Spinal cord (tissue), 10 donors: Measurements from ENCODE around the gene TMEM175. TPM values are rescaled to one million over a fixed set of nuclear protein-coding genes. Genes with fewer than 3 reads are reported as not detected.

ENCODE experiments used
- DNase-seq, 6 donors: peaks; one replicate each; pipeline versions ENCODE4 v3.0.0 to v3.0.0-alpha.2; 2013 to 2015; ENCODE audit warnings: low spot score in 6 of 6, low read depth in 4 of 6
- H3K27ac ChIP-seq: one replicate; pipeline ENCODE4 v1.5.1; 2013; ENCODE audit warnings: low read depth, low read length, control low read depth
- H3K27me3 ChIP-seq: one replicate; pipeline ENCODE4 v1.6.1; 2013; ENCODE audit warnings: low read length; ENCODE audit not compliant: control insufficient read depth, insufficient read depth
- H3K36me3 ChIP-seq: one replicate; pipeline ENCODE4 v1.6.1; 2013; ENCODE audit warnings: low read length; ENCODE audit not compliant: control insufficient read depth, insufficient read depth
- H3K4me1 ChIP-seq: one replicate; pipeline ENCODE4 v1.6.1; 2013; ENCODE audit warnings: low read length; ENCODE audit not compliant: control insufficient read depth, insufficient read depth
- H3K4me3 ChIP-seq: one replicate; pipeline ENCODE4 v1.5.1; 2013; ENCODE audit warnings: low read depth, low read length, control low read depth
- H3K9me3 ChIP-seq: one replicate; pipeline ENCODE4 v1.6.1; 2013; ENCODE audit warnings: low read length; ENCODE audit not compliant: control insufficient read depth, insufficient read depth
- WGBS: methylation state at CpG from one replicate; pipeline ENCODE4 v1.1.5; 2013; ENCODE audit warnings: missing lambda C conversion rate; ENCODE audit not compliant: insufficient coverage; 5-methylcytosine and 5-hydroxymethylcytosine counted together
- polyA plus RNA-seq, 2 donors: library from polyadenylated mRNA; unstranded; fragments of 120-200 nt; gene quantifications; one replicate each; pipeline ENCODE4 v1.2.1, GENCODE V29; 2013; ENCODE audit not compliant: insufficient read length in 2 of 2
- total RNA-seq, 2 donors: library from RNA; depleted of rRNA in 1 of 2; stranded (reverse); fragments of 120-200 nt in 1 of 2; fragments of >200 nt in 1 of 2; gene quantifications; one replicate each; pipeline versions ENCODE4 v1.2.3 to v1.2.4, GENCODE V29; 2013 to 2014
- donor health status: healthy.

The TMEM175 gene
- total and polyA plus RNA-seq, 4 donors = 27.1 to 78.7 (median 51.4) TPM

DNA sequence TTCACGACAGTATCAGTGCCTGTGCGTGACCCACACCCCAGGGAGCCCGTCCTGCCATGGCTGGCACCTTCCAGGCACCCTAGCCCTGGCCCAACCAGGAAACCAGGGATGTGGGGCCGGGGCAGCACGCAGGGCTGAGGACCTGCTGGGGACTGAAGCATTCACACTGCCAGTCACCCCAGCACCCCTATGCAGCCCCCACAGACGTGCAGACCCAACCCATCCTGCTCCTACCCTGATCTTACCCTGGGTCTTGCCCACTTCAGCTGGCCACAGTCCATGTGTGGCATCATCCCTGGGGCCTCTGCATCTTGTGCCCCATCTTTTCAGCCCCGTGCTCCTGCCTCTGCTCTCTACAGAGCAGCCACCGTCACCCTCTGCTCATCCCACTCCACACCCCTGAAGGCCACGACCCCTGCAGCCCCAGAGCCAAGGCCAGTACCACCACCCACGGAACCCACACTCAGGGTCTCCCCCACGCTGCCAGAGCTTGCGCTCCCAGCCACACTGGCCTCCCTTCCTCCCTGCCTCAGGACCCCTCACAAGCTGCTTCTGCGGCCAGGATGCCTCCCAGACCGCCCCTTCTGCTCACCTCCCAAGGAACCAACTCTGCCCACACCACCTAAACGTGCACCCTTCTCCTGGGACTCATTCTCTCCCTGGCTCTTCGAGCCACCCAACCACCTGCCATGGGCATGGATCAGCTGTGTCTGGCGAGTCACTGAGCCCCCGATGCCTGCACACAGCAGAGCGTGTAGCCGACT, 25.7 kb upstream of the TMEM175 start:
- 71% methylated on average over 18 of the region's 20 CpGs for WGBS
- Histone ChIP-seq H3K4me1 (peaks cover 34% of the 10 kb centered on the region), H3K27ac (no peak overlapping the region), H3K4me3 (no peak overlapping the region), H3K27me3 (no peaks in the 10 kb centered on the region), H3K9me3 (no peaks in the 10 kb centered on the region), H3K36me3 (peaks cover 87% of the 10 kb centered on the region)
- no peak for DNase-seq

DNA sequence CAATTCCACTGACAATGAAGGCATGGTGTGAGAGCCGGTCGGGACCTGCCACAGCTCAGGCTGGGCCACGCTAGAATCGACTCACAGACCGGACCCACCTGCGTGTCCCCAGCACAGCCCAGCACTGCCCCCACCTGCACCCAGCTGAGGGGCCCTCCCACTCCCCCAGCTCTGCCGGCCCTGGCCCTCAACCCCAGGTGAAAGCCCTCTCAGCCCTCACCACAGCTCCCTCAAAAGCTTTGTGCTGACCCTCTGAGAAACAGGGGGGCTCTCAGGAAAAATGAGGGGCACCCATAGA, 25.2 kb upstream of the TMEM175 start:
- Histone ChIP-seq H3K4me1 (peaks cover 38% of the 10 kb centered on the region), H3K9me3 (no peaks in the 10 kb centered on the region), H3K27ac (no peak overlapping the region), H3K36me3 (peaks cover 87% of the 10 kb centered on the region), H3K4me3 (no peak overlapping the region), H3K27me3 (no peaks in the 10 kb centered on the region)
- DNase-seq = no peak
- WGBS = 56% methylated on average over 6 of the region's 7 CpGs

DNA sequence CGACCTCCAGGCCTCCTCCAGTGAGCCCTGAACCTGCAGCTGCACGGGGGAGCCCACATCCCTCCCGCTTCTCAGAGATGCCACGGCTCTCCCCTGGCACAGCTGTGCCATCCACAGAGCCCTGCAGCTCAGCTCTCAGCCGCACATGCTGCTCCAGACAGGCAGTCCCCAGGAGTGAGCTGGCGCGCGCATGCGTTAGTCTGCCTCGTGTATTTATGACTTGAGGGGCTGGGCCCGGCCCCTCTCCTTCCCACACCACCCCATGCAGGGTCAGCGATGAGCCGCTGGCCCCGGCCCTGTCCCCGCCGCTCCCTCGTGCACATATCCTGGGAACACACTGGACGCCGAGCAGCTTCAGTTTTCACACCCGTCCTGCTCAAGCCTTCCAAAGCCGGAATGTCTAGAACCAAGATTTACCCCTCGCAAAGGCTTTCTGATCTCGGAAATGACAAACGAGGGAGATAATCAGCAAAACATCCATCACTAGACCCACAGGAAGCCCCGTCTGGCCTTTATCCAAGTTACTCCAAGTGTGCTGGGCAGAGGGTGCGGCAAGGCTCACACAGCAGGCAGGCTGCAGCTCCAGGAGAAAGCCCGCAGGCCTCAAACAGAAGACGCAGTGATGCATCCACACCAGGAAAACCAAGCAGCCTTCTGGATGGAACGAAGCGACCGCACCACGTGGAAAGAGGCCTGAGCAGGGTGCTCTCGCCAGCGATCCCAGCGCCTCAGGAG, 24.4 kb upstream of the TMEM175 start:
- peak in 2 of 6 donors; percentile 16 to 61 for DNase-seq
- Histone ChIP-seq H3K4me1 (peaks cover 46% of the 10 kb centered on the region), H3K9me3 (no peaks in the 10 kb centered on the region), H3K27me3 (no peaks in the 10 kb centered on the region), H3K4me3 (no peak overlapping the region), H3K36me3 (peaks cover 87% of the 10 kb centered on the region), H3K27ac (no peak overlapping the region)
- 39% methylated on average over 35 of the region's 35 CpGs for WGBS

DNA sequence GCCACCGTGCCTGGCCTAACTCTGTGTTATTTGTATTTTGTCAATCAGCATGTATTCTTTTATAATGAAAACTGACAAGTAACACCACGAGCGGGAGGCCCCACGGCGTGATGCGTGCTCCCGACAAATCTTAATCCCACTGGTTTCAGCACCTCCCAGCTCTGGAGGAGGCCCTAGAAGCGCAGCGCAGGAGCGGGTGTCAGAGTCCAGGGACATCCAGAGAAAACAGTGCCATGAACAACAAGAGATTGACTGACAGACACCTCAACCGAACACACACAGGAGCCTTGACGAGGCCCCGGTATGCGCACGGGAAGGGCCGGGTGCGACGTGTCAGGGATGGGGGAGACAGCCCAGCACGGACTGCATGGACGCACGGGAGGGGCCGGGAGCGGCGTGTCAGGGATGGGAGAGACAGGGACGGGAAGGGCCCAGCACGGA, 23.1 kb upstream of the TMEM175 start:
- no peak overlapping the region for H3K27ac ChIP-seq
- peaks cover 79% of the 10 kb centered on the region for H3K36me3 ChIP-seq
- H3K9me3 ChIP-seq = no peaks in the 10 kb centered on the region
- WGBS = 92% methylated on average over 25 of the region's 26 CpGs
- no peaks in the 10 kb centered on the region for H3K27me3 ChIP-seq
- H3K4me1 ChIP-seq = peaks cover 51% of the 10 kb centered on the region
- DNase-seq = no peak
- no peak overlapping the region for H3K4me3 ChIP-seq

DNA sequence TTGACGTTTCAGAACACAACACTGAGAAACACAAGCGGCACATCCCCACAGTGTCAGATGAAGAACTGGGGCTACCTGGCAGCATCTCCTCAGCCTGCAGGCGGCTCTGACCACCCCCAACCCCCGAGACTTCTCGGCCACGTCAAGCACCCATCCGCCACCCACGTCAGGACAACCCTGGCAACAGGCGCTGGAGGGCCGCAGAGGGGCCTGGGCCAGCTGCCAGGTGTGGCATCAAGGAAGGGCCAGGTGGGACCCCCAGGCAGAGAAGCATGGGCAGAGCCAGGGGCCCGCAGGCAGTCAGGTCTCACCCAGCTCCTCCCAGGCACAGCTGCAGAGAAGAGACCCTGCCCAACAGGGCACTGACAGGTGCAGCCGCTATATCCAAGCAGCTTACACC, 22.4 kb upstream of the TMEM175 start:
- peaks cover 81% of the 10 kb centered on the region for H3K36me3 ChIP-seq
- no peak overlapping the region for H3K4me3 ChIP-seq
- no peak for DNase-seq
- H3K27me3 ChIP-seq = no peaks in the 10 kb centered on the region
- H3K9me3 ChIP-seq = no peaks in the 10 kb centered on the region
- no peak overlapping the region for H3K27ac ChIP-seq
- WGBS = 95% methylated on average over 12 of the region's 12 CpGs
- H3K4me1 ChIP-seq = peaks cover 56% of the 10 kb centered on the region

DNA sequence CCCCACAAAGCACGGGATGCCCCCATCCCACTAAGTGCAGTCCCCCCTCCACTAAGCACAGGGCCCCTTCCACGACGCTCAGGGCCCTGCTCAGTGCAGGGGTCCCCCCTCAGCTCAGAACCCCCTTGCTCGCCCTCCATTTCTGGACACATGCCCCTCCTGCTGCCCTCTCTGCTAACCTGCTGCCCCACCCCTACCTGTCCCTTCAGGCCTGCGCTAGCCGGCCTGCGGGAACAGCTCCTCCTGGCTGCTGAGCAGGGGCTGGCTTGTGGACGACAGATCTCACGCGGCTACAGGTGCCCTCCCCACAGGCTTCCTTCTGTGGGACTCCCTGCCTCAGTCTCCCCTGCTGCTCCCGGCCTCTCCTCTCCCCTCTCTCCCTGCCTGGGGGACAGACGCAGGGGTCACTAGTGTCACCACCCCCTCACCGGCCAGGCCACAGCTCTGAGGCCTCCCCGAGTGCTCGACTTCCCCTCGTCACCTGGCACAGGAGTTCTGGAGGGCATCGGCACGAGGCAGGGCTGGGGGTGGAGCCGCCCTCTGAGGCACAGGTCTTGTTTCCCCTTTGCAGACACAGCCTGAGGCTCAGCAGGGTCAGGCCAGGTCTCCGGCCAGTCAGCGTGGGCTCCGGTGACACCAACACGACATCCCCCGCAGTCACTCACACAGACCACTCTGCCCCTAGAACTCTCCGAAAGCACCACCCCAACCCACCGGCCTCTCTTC, 21.7 kb upstream of the TMEM175 start:
- 96% methylated on average over 25 of the region's 26 CpGs for WGBS
- Histone ChIP-seq H3K27me3 (no peaks in the 10 kb centered on the region), H3K9me3 (no peaks in the 10 kb centered on the region), H3K4me1 (peaks cover 59% of the 10 kb centered on the region), H3K27ac (no peak overlapping the region), H3K4me3 (no peak overlapping the region), H3K36me3 (peaks cover 79% of the 10 kb centered on the region)
- no peak for DNase-seq

DNA sequence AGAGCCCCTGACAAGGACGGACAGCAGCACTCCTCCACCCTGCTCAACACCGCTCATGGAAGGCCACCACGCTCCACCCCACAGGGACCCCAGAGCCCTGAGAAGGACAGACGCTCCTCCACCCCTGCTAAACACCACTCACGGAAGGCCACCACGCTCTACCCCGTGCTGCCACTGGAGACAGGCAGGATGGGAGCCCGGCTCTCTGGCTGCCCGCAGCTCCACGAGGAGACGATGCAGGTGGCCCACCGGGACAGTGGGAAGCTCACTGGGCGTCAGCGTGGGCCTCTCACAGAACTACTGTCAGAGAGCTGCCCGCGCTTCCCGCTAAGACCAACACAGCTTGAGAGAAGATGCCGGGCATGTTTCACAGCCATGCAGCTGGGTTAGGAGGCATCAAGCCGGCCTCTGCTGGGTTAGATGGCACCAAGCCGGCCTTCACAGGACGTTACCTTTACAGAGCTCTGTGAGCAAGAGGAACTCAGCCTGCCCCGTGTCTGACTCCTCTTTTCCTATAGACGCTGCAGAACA, 21.0 kb upstream of the TMEM175 start:
- no peak for DNase-seq
- Histone ChIP-seq H3K27ac (no peak overlapping the region), H3K36me3 (peaks cover 72% of the 10 kb centered on the region), H3K9me3 (no peaks in the 10 kb centered on the region), H3K27me3 (no peaks in the 10 kb centered on the region), H3K4me1 (peaks cover 51% of the 10 kb centered on the region), H3K4me3 (no peak overlapping the region)
- WGBS = 95% methylated on average over 23 of the region's 23 CpGs

GRCh38 chr4:911871-912490, 20.3 kb upstream of the TMEM175 start:
- H3K4me3 ChIP-seq = no peak overlapping the region
- no peaks in the 10 kb centered on the region for H3K27me3 ChIP-seq
- no peak for DNase-seq
- 81% methylated on average over 28 of the region's 29 CpGs for whole genome bisulfite sequencing
- no peaks in the 10 kb centered on the region for H3K9me3 ChIP-seq
- peaks cover 45% of the 10 kb centered on the region for H3K4me1 ChIP-seq
- H3K36me3 ChIP-seq = peaks cover 65% of the 10 kb centered on the region
- H3K27ac ChIP-seq = no peak overlapping the region

DNA sequence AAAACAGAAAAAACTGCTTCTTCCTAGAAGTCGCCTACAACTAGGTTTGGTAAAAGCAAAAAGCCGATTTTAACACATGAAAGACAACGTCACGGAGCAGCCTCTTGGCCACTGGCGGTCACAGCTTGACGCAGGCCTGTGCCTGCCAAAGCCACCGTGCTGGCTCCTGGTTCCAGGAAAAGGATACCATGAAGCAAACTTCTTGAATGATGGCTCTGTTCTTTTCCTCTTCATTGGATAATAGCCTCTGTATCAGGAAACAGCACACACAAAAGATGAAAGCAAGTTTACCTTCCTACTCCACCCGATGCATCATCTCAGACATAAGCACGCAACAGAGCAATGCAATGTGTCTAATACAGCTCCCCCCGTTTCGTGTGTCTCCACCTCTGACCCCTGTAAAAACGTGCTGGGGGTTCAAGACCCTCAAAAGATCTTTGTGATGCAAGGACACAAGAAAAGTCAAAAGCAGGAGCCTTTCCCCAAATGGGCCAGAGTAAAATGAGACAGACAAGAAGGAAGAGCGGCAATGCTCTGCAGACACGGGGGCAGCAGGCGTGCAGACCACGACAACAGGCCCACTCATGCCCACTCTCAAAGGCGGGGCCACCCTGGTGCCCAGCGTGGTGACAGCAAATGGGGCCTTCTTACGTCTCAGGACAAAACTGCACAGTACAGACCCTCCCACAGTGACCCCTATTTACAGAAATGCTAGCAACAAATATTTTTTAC, 19.5 kb upstream of the TMEM175 start:
- Histone ChIP-seq H3K4me3 (no peak overlapping the region), H3K36me3 (peaks cover 57% of the 10 kb centered on the region), H3K27me3 (no peaks in the 10 kb centered on the region), H3K9me3 (no peaks in the 10 kb centered on the region), H3K27ac (peak overlapping the region; percentile 8), H3K4me1 (peaks cover 37% of the 10 kb centered on the region)
- peak in 1 of 6 donors; percentile 33 for DNase-seq
- 62% methylated on average over 19 of the region's 19 CpGs for WGBS
